HG03060 (cell line): ENCODE measurements around the gene MEGF11.
"Not testable (repeated sequence)": the region's sequence is repeated elsewhere in the genome, so short reads cannot be mapped to it uniquely, and the experiment has no call there.

Experiments
- ATAC-seq: cut with Tn5 transposase; IDR thresholded peaks from one replicate; pipeline ENCODE4 v1.9.1; 2021; ENCODE audit warnings: low read depth, moderate number of reproducible peaks; ENCODE audit not compliant: unreplicated experiment

Gene MEGF11

GRCh38 chr15:66019826-66020398 lies 233.6 kb downstream of the MEGF11 start:
- ATAC-seq, result no peak

- no peak for ATAC-seq
Observed at GRCh38 chr15:66019368-66019767, 234.2 kb downstream of the MEGF11 start.

- no peak for ATAC-seq
Observed at GRCh38 chr15:66018488-66018797, 235.1 kb downstream of the MEGF11 start.

- no peak for ATAC-seq
Observed at GRCh38 chr15:66017792-66018487, 235.6 kb downstream of the MEGF11 start.

GRCh38 chr15:66017000-66017399 lies 236.6 kb downstream of the MEGF11 start:
- no peak for ATAC-seq

GRCh38 chr15:66016199-66016598 lies 237.4 kb downstream of the MEGF11 start:
- no peak for ATAC-seq

- no peak for ATAC-seq
Observed at GRCh38 chr15:66014635-66015182, 238.8 kb downstream of the MEGF11 start.

- ATAC-seq, result no peak
Observed at GRCh38 chr15:66014022-66014421, 239.5 kb downstream of the MEGF11 start.

- no peak for ATAC-seq
Observed at GRCh38 chr15:66008940-66009562, 244.5 kb downstream of the MEGF11 start.

GRCh38 chr15:66007663-66008262 lies 245.8 kb downstream of the MEGF11 start:
- no peak for ATAC-seq

GRCh38 chr15:66006986-66007385 lies 246.6 kb downstream of the MEGF11 start:
- ATAC-seq, result no peak

- no peak for ATAC-seq
Observed at GRCh38 chr15:66004618-66005262, 248.8 kb downstream of the MEGF11 start.

- not testable (repeated sequence) for ATAC-seq
Observed at GRCh38 chr15:66003129-66003528, 250.4 kb downstream of the MEGF11 start.

- ATAC-seq, result no peak
Observed at GRCh38 chr15:66001717-66002426, 251.7 kb downstream of the MEGF11 start.

- no peak for ATAC-seq
Observed at GRCh38 chr15:66001042-66001441, 252.5 kb downstream of the MEGF11 start.

- no peak for ATAC-seq
Observed at GRCh38 chr15:65998486-65998885, 255.1 kb downstream of the MEGF11 start.

GRCh38 chr15:65996901-65997300 lies 256.6 kb downstream of the MEGF11 start:
- no peak for ATAC-seq

- no peak for ATAC-seq
Observed at GRCh38 chr15:65994832-65995231, 258.7 kb downstream of the MEGF11 start.

- ATAC-seq, result no peak
Observed at GRCh38 chr15:65993762-65994161, 259.8 kb downstream of the MEGF11 start.

- no peak for ATAC-seq
Observed at GRCh38 chr15:65993236-65993635, 260.3 kb downstream of the MEGF11 start.
